ENCODE results near the gene ADAMTS18.

GRCh38 chr16:77437859-77438258 is 3.0 kb upstream of the ADAMTS18 start:
- no peak for TF ChIP-seq POLR2A (IDR thresholded peaks at IDR 0.05)
- TF ChIP-seq CTCF (IDR thresholded peaks at IDR 0.05), result no peak
- TF ChIP-seq EP300 (IDR thresholded peaks at IDR 0.05), result no peak
